GM18498 (cell line): Measurements from ENCODE around the gene GSS.

Experiments used
- ATAC-seq: cut with Tn5 transposase; IDR thresholded peaks from one replicate; pipeline ENCODE4 v1.9.1; 2021; ENCODE audit warnings: mild to moderate bottlenecking, moderate library complexity; ENCODE audit not compliant: unreplicated experiment

Gene GSS

GRCh38 chr20:34979366-34980153 lies 24.0 kb upstream of the GSS start:
- no peak for ATAC-seq

GRCh38 chr20:34978092-34978744 lies 22.6 kb upstream of the GSS start:
- no peak for ATAC-seq

GRCh38 chr20:34977365-34978091 lies 21.9 kb upstream of the GSS start:
- ATAC-seq = no peak

- ATAC-seq = no peak
These were observed 20.7 kb upstream of the GSS start for GRCh38 chr20:34976286-34976685.

GRCh38 chr20:34974246-34974645 lies 18.6 kb upstream of the GSS start:
- no peak for ATAC-seq

GRCh38 chr20:34971561-34972235 lies 16.1 kb upstream of the GSS start:
- ATAC-seq = no peak

- ATAC-seq = no peak
These were observed 15.4 kb upstream of the GSS start for GRCh38 chr20:34970846-34971560.

- no peak for ATAC-seq
These were observed 14.7 kb upstream of the GSS start for GRCh38 chr20:34970193-34970840.

- ATAC-seq = no peak
These were observed 12.6 kb upstream of the GSS start for GRCh38 chr20:34968042-34968775.

- ATAC-seq = no peak
These were observed 11.8 kb upstream of the GSS start for GRCh38 chr20:34967421-34967820.

GRCh38 chr20:34965051-34965450 lies 9.4 kb upstream of the GSS start:
- no peak for ATAC-seq

- no peak for ATAC-seq
These were observed 8.9 kb upstream of the GSS start for GRCh38 chr20:34964486-34964885.

GRCh38 chr20:34956751-34957472 lies 1.3 kb upstream of the GSS start:
- no peak for ATAC-seq

GRCh38 chr20:34956041-34956458 lies 444 bp upstream of the GSS start:
- no peak for ATAC-seq

GRCh38 chr20:34954904-34955230 lies 739 bp downstream of the GSS start:
- ATAC-seq = no peak

- ATAC-seq = no peak
These were observed 1.6 kb downstream of the GSS start for GRCh38 chr20:34953960-34954359.

GRCh38 chr20:34952671-34953070 lies 2.9 kb downstream of the GSS start:
- no peak for ATAC-seq

- ATAC-seq = no peak
These were observed 4.0 kb downstream of the GSS start for GRCh38 chr20:34951652-34952051.

- ATAC-seq = no peak
These were observed 4.4 kb downstream of the GSS start for GRCh38 chr20:34951252-34951651.
